ENCODE results near the gene PLXNA2. TPM values are rescaled to one million over a fixed set of nuclear protein-coding genes. Genes with fewer than 3 reads are reported as not detected.
A peak's percentile ranks its signal among the peaks of the same experiment; 100 is the strongest.

Gene PLXNA2
- total and polyA plus RNA-seq, 8 donors, result 48.7 to 137 (median 72.9) TPM

- FAIRE-seq, result no peak
- TF ChIP-seq, protein P1, sequence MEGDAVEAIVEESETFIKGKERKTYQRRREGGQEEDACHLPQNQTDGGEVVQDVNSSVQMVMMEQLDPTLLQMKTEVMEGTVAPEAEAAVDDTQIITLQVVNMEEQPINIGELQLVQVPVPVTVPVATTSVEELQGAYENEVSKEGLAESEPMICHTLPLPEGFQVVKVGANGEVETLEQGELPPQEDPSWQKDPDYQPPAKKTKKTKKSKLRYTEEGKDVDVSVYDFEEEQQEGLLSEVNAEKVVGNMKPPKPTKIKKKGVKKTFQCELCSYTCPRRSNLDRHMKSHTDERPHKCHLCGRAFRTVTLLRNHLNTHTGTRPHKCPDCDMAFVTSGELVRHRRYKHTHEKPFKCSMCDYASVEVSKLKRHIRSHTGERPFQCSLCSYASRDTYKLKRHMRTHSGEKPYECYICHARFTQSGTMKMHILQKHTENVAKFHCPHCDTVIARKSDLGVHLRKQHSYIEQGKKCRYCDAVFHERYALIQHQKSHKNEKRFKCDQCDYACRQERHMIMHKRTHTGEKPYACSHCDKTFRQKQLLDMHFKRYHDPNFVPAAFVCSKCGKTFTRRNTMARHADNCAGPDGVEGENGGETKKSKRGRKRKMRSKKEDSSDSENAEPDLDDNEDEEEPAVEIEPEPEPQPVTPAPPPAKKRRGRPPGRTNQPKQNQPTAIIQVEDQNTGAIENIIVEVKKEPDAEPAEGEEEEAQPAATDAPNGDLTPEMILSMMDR (IDR thresholded peaks at IDR 0.05), result no peak
- no peak for DNase-seq
- H3K4me3 ChIP-seq, result no peak overlapping the region
- no peak for ATAC-seq
- intact Hi-C loops (cut with DNase I), result no loop called here
- no peak overlapping the region for H3K27ac ChIP-seq
- H3K9me3 ChIP-seq, result no peaks in the 10 kb centered on the region
- peaks cover 0 to 7% (median 0%) of the 10 kb centered on the region in 3 donors for H3K4me1 ChIP-seq
- 94 to 95% methylated on average over 16 of the region's 16 CpGs for WGBS, 2 donors
- no peaks in the 10 kb centered on the region for H3K27me3 ChIP-seq
- peaks cover 0 to 43% (median 13%) of the 10 kb centered on the region in 3 donors for H3K36me3 ChIP-seq
Observed at GRCh38 chr1:208216806-208217205, 27.4 kb downstream of the PLXNA2 start.

GRCh38 chr1:208216062-208216461 is 28.1 kb downstream of the PLXNA2 start:
- FAIRE-seq, result no peak
- intact Hi-C loops (cut with DNase I), result no loop called here
- no peak overlapping the region for H3K27ac ChIP-seq

DNA sequence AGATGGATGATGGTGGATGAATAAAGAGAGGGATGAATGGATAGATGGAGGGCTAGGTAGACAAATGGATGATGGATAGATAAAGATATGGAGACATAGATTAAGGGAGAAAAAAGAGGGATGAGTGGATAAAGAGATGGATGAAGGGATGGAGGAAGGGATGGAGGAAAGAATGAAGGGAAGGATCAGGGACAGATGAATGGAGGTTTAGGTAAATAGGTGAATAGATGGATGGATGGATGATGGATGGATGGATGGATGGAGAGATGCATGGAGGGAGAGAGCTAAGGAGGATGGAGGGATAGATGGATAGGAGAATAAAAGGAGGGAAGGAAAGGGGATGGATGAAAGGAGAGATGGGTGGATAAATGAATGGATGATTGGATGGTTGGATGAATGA is 28.8 kb downstream of the PLXNA2 start:
- no peaks in the 10 kb centered on the region for H3K4me1 ChIP-seq
- TF ChIP-seq, protein P1 (IDR thresholded peaks at IDR 0.05), result no peak
- H3K27ac ChIP-seq, result no peak overlapping the region
- H3K36me3 ChIP-seq, result peaks cover 0 to 52% (median 13%) of the 10 kb centered on the region in 3 donors
- H3K27me3 ChIP-seq, result no peaks in the 10 kb centered on the region
- H3K4me3 ChIP-seq, result no peak overlapping the region
- FAIRE-seq (no peak), DNase-seq (no peak), ATAC-seq (no peak)
- H3K9me3 ChIP-seq, result no peaks in the 10 kb centered on the region
- intact Hi-C loops (cut with DNase I), result no loop called here

More at GRCh38 chr1:208216062-208216461, 28.1 kb downstream of the PLXNA2 start:
- TF ChIP-seq, protein P1 (IDR thresholded peaks at IDR 0.05), result no peak
- Histone ChIP-seq H3K9me3 (no peaks in the 10 kb centered on the region), H3K4me1 (peaks cover 0 to 5% (median 0%) of the 10 kb centered on the region in 3 donors), H3K4me3 (no peak overlapping the region), H3K36me3 (peaks cover 0 to 46% (median 13%) of the 10 kb centered on the region in 3 donors), H3K27me3 (no peaks in the 10 kb centered on the region)
- 59 to 69% methylated on average over 1 of the region's 1 CpG for whole genome bisulfite sequencing, 2 donors
- ATAC-seq (no peak), DNase-seq (no peak)

- Histone ChIP-seq H3K27ac (no peak overlapping the region), H3K4me1 (no peaks in the 10 kb centered on the region), H3K4me3 (no peak overlapping the region), H3K27me3 (no peaks in the 10 kb centered on the region), H3K9me3 (no peaks in the 10 kb centered on the region), H3K36me3 (peaks cover 0 to 57% (median 13%) of the 10 kb centered on the region in 3 donors)
- intact Hi-C loops (cut with DNase I), result no loop called here
- TF ChIP-seq, protein P1 (IDR thresholded peaks at IDR 0.05), result no peak
- peak in 3 of 4 donors; percentile 3 to 25 (median 22) for ATAC-seq
- no peak for FAIRE-seq
- no peak for DNase-seq
- WGBS, 2 donors, result 78 to 85% methylated on average over 3 of the region's 3 CpGs
Observed at GRCh38 chr1:208213786-208214185, 30.4 kb downstream of the PLXNA2 start.

GRCh38 chr1:208212893-208213292 is 31.3 kb downstream of the PLXNA2 start:
- Histone ChIP-seq H3K27ac (no peak overlapping the region), H3K36me3 (peaks cover 0 to 57% (median 13%) of the 10 kb centered on the region in 3 donors), H3K4me3 (no peak overlapping the region), H3K4me1 (peaks cover under 1 to 4% (median 3%) of the 10 kb centered on the region in 3 donors), H3K27me3 (no peaks in the 10 kb centered on the region), H3K9me3 (no peaks in the 10 kb centered on the region)
- ATAC-seq (no peak), FAIRE-seq (no peak), DNase-seq (no peak)
- WGBS, 2 donors, result 96 to 99% methylated on average over 1 of the region's 1 CpG
- intact Hi-C loops (cut with DNase I), result no loop called here
- TF ChIP-seq, protein P1 (IDR thresholded peaks at IDR 0.05), result no peak

Data from pancreas (tissue), 10 donors.